Ureter (tissue), 1 donor: ENCODE measurements around the gene EBI3. TPM values are rescaled to one million over a fixed set of nuclear protein-coding genes. Genes with fewer than 3 reads are reported as not detected.
"Not testable (repeated sequence)": the region's sequence is repeated elsewhere in the genome, so short reads cannot be mapped to it uniquely, and the experiment has no call there.

Experiments used
- DNase-seq: peaks from one replicate; pipeline ENCODE4 v3.0.0-alpha.2; 2020; ENCODE audit warnings: low spot score
- total RNA-seq: library from RNA; stranded (reverse); gene quantifications from one replicate; pipeline ENCODE4 v1.2.4, GENCODE V29; 2023
- donor health status: DM: yes; HTN: yes; CAD: no.

EBI3 gene
- total RNA-seq, 1 donor from 2014 or later, result 1.5 TPM

DNA sequence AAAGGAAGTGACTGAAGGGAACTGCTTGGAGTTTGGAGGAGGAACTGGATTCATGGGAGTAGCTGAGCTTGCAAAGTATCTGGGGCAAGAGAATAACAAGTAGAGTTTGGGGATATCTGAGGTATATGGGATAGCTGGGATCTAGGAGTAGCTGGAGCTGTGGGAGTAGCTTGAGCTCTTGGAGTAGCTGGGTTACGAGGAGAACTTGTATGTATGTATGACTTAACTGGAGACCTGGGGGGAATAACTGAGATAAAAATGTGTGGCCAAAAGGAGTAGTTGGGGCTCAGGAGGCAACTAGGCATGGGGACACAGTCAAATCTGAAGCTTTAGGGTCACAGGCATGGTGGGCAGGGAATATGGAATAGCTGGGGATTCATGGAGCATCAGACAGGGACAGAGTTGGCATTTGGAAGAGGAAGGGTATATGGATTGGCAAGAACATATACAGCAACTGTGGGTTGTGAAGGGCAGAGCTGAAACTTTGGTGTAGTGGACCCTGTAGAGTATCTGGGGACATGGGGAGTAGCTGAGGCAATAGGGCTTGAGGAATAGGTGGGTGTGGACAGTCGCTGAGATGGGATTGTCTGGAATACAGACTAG lies 28.3 kb upstream of the EBI3 start:
- no peak for DNase-seq

DNA sequence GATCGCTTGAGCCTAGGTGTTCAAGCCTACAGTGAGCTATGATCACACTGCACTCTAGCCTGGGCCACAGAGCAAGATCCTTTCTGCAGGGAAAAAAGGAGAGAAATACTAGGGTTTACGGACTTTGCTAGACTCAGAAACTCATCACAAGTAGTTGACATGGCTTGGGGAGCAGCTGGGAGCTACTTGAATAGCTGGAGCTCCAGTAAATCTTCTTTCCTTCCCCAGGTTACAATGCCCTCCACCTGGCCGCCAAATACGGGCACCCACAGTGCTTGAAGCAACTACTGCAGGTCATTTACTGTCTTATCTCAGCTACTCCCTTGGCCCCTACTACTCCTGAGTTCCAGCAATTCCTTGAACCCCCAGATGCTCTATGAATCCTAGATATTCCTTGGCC lies 27.5 kb upstream of the EBI3 start:
- no peak for DNase-seq

DNA sequence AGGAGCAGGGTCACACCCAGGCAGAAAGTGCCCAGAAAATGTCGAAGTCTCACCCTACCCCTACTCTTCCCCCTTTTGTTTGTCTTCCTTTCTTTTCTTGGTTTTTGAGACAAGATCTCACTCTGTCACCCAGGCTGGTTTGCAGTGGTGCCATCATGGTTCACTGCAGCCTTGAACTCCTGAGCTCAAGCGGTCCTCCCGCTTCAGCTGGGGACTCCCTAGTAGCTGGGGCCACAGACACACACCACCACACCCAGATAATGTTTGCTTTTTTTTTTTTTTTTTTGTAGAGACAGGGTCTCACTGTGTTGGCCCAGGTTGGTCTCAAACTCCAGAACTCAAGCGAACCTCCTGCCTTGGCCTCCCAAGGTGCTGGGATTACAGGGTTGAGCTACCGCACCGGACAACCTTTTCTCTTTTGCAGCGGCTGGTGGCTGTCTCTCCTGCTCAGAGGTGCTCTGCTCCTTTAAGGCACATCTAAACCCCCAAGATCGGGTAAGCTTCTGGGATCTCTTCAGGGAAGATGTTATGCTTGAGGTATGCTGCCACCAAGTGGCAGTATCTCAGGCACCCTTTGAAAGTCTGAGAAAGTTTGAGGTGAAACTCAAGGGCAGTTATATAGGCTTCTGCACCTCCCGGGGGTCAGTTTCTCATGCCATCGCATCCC lies 22.4 kb upstream of the EBI3 start:
- no peak for DNase-seq

DNA sequence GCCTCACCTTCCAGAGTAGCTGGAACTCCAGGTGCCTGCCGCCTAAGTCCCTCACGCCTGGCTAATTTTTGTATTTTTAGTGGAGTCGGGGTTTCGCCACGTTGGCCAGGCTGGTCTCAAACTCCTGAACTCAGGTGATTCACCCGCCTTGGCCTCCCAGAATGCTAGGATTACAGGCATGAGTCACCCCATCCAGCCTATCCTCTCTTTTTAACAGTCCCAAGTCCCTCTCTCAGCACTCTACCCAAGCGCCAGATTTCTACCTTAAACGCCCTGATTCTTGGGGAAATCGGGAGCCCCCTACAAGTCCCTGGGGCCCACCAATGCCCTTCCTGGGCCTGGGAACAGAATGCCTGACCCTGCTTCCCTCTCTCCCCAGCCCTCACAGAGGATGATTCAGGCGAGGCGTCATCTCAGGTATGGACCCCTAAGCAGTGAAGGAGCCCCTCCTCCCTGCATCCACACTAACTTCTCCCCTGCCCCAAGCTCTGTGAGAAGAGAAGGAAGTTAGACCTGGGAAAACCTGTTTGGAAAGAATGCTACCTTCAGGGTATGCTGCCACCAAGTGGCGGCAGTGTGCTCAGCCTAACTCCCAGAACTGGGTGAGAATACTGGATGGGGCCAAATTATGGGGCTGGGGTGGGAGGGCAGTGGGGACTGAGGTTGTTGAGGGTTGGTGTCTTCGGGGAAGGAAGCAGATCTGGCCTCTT lies 20.8 kb upstream of the EBI3 start:
- DNase-seq, result no peak

DNA sequence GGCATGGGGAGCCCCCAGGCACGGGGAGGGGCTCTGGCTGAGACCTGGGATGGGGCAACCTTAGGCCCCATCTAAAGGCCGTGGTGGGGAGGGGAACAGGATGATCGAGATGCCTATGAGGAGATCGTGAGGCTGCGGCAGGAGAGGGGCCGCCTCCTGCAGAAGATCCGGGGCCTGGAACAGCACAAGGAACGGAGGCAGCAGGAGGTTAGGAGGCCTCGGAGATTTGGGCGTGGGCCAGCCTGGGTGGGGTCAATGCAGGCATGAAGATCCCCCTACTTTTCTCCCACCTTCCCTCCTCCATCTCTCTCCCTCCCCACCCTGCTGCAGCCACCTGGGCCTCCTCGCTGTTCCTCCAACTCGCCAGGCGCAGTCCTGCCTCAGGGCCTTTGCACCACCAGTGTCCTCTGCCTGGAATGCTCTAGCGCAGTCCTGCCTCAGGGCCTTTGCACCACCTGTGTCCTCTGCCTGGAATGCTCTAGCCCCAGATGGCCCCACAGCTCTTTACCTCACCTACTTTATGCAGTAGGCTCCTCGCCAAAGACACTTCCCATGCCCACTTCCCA lies 19.1 kb upstream of the EBI3 start:
- DNase-seq, result no peak

DNA sequence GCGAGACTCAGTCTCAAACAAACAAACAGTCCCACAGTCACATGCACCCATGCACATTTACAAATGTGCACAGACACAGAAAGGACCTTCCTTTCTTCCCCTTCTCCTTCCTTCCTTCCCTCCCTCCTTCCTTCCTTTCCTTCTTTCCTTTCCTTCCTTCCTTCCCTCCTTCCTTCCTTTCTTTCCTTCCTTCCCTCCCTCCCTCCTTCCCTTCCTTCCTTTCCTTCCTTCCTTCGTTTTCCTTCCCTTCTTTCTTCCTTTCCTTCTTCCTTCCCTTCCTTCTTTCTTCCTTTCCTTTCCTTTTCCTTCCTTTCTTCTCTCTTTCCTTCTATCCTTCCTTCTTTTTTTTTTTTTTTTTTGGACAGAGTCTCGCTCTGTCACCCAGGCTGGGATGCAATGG lies 16.2 kb upstream of the EBI3 start:
- no peak for DNase-seq

DNA sequence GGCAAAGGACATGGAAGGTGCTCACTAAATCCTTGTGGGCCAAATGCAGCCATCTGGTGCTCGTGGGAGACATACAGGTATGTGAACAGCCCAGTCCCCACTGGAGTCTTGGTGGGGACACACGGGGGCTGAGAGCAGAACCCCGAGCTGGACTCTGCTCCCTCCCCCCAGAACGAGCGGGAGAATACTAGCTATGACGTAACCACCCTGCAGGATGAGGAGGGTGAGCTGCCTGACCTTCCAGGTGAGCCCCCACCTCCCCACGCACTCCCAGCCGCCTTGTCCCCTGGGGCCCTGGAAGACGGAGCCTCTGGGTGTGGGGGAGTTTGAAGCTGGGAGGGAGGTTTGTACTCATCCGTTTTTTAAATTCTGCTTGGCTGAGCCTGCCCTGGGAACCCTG lies 13.5 kb upstream of the EBI3 start:
- DNase-seq, result no peak

DNA sequence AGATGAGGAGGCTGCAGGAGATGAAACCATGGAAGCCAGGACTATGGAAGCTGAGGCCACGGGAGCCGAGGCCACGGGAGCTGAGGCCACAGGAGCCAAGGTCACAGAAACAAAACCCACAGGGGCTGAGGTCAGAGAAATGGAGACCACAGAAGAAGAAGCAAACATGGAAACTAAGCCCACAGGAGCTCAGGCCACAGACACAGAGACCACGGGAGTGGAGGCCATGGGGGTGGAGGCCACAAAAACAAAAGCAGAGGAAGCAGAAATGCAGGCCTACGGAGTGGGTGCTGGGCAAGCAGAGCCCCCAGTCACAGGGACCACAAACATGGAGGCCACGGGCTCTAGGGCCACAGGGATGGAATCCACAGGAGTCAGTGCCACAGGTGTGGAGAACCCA lies 12.5 kb upstream of the EBI3 start:
- no peak for DNase-seq

DNA sequence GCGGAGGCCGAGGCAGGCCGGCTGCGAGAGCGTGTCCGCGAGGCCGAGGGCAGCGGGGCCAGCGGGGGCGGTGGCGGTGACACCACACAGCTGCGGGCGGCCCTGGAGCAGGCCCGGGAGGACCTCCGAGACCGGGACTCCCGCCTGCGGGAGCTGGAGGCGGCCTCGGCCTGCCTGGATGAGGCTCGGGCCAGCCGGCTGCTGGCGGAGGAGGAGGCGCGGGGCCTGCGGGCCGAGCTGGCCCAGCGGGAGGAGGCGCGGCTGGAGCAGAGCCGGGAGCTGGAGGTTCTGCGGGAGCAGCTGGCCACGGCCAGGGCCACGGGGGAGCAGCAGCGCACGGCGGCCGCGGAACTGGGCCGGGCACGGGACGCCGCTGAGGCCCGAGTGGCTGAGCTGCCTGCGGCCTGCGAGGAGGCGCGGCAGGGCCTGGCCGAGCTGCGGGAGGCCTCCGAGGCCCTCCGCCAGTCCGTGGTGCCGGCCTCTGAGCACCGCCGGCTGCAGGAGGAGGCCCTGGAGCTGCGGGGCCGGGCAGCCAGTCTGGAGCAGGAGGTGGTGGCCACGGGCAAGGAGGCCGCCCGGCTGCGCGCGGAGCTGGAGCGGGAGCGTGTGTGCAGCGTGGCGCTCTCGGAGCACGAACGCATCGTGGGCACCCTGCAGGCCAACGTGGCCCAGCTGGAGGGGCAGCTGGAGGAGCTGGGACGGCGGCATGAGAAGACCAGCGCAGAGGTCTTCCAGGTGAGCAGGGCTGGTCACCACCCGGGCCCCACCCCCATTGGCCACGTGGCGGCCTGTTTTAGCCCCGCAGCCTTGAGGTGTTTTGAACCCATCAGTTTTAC lies 11.7 kb upstream of the EBI3 start:
- no peak for DNase-seq

DNA sequence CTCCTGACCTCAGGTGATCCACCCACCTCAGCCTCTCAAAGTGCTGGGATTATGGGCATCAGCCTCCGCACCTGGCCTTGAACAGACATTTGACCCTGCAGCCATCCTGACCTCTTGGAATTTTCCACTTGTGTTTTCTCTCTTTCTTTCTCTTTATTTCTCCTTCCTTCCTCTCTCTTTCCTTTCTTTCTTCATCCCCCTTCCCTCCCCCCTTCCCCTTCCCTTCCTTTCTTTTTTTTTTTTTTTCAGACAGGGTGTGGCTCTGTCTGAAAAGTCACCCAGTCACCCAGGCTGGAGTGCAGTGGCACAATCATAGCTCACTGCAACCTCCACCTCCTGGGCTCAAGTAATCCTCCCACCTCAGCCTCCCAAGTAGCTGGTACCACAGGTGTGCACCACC lies 10.8 kb upstream of the EBI3 start:
- not testable (repeated sequence) for DNase-seq

DNA sequence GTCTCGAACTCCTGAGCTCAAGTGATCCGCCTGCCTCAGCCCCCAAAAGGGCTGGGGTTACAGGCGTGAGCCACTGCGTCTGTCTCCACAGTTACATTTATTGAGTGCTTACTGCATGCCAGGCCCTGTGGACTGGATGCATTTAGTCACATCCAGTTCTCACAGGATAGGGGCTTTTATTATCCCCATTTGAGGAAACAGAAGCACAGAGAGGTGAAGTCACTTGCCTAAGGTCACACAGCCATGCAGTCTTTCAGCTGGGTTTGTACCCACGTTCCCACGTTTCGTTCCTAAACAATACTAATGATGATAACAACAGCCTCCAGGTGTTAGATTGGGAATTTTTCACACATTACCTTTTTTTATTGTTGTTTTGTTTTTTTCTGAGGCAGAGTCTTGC lies 9.1 kb upstream of the EBI3 start:
- DNase-seq, result no peak

DNA sequence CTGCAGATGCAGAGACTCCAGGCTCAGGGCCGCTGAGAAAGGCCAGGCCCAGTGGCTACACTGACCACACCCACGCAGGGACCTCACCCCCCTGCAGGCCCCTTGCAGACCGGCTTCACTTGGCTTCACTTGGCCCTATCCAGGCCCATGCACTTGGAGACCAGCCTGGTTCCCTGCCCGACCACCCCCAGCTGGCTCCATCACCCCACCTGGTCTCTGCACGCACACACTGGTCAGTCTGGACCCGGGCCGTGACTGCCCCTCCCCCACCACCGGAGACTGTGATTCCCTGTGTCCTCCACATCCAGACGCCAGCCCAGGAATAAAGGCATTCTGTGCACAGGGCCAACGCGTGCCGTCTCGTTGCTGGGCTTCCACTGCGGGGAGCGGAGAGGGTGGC lies 4.9 kb upstream of the EBI3 start:
- DNase-seq, result no peak

DNA sequence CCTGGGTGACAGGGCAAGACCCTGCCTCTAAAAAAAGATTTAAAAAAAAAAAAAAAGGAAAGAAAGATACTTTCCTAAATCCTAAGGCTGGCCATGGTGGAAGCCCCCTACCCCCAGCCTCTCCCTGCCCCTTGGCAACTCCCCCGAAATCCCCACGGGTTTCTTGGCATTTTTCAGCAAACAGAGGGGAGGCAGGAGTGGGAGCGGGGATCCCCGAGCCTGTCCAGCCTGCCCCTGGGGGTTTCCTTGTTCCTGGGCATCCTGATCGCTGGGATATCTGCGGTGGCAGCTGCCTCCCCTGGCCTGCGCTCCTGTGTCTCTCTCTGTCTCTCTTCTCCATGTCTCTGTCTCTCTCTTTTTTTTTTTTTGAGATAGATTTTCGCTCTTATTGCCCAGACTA lies 3.4 kb upstream of the EBI3 start:
- no peak for DNase-seq

DNA sequence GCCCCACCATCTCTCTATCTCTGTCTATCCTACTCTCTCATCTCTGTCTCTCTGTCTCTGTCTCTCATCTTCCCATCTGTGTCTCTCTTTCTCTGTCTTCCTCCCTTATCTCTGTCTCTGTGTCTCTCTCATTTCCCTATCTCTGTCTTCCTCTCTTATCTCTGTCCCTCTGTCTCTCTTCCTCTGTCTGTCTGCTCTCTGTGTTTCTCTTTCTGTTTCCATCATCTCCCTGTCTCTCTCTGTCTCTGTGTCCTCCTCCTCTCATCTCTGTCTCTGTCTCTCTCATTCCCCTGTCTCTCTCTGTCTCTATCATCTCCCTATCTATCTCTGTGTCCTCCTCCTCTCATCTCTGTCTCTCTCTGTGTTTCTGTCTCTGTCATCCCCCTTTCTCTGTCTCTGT lies 1.6 kb upstream of the EBI3 start:
- no peak for DNase-seq

DNA sequence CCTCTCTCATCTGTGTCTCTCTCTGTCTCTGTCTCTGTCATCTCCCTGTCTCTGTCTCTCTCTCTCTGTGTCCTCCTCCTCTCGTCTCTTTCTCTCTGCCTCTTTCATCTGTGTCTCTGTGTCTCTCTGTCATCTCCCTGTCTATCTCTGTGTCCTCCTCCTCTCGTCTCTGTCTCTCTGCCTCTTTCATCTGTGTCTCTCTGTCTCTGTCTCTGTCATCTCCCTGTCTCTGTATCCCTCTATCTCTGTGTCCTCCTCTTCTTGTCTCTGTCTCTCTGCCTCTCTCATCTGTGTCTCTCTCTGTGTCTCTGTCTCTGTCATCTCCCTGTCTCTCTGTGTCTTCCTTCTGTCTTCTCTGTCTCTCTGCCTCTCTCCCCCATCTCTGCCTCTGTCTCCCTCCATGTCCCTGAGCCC lies 551 bp upstream of the EBI3 start:
- no peak for DNase-seq

DNA sequence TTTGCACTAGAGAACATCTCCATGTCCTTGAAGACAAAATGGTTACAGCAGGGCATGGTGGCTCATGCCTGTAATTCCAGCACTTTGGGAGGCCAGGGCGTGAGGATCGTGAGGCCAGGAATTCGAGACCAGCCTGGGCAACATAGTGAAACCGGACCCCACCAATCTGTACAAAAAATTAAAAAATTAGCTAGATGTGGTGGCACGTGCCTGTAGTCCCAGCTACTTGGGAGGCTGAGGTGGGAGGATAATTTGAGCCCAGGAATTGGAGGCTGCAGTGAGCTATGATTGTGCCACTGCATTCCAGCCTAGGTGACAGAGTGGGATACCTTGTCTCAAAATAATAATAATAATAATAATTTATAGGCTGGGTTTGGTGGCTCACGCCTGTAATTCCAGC lies 914 bp downstream of the EBI3 start:
- not testable (repeated sequence) for DNase-seq

DNA sequence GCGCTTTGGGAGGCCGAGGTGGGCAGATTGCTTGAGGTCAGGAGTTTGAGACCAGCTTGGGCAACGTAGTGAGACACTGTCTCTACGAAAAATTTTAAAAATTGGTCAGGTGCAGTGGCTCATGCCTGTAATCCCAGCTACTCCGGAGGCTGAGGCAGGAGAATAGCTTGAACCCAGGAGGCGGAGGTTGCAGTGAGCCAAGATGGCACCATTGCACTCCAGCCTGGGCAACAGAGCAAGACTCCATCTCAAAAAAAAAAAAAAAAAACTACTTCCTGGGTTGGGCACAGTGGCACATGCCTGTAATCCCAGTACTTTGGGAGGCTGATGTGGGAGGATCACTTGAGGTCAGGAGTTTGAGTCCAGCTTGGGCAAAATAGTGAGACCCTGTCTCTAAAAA lies 2.2 kb downstream of the EBI3 start:
- DNase-seq, result not testable (repeated sequence)

DNA sequence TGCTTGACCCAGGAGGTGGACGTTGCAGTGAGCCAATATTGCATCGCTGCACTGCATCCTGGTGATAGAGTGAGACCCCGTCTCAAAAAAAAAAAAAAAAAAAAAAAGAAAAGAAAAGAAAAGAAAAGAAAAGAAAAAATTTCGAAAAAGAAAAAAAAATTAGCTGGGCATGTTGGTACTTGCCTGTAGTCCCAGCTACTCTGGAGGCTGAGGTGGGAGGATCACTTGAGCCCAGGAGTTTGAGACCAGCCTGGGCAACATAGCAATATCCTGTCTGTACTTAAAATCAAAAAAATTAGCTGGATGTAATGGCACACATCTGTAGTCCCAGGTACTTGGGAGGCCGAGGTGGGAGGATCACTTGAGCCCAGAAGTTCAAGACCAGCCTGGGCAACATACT lies 2.8 kb downstream of the EBI3 start:
- DNase-seq, result not testable (repeated sequence)

DNA sequence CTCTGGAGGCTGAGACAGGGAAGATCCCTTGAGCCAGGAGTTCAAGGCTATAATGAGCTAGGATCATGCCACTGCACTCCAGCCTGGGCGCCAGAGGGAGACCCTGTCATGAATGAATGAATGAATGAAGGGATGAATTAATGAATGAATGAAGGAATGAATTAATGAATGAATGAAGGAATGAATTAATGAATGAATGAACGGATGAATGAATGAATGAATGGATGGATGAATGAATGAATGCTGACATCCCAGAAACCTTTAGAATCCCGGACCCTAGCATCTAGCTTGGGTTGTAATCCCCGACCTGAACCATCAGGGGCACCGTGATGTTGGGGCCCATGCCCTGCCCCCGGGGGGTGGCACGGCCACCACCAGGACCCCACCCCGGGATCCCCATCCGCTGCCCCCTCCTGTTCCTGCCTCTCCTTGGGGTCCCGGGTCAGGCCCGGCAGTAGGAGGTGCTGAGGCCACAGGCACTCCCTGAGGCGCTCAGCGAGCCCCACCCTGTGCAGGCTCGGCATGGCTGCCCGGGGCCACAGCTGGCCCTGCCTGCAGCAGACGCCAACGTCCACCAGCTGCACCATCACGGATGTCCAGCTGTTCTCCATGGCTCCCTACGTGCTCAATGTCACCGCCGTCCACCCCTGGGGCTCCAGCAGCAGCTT lies 3.4 kb downstream of the EBI3 start:
- DNase-seq, result no peak

DNA sequence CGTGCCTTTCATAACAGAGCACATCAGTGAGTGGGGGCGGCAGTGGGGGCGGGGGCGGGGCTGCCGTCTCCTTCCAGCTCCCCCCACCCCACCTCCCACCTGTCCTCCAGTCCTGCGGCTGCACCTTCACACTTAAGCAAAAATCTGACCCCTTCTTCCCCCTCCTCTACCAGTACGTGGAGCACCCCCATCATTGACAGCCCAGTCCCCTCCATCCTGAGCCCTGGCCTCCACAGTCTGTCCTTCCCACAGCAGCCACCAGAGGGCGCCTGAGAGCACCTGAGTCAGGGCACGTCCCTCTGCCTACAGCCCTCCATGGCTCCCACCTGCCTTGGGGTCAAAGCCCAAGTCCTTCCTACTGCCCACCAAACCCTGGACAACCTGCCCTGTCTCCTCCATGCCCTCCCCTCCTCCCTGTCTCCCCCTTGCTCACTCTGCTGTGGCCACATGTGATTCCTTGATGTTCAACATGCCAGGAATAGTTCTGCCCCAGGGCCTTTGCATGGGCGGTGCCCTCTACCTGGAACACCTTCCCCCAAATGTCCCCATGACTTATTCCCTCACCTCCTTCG lies 4.0 kb downstream of the EBI3 start:
- DNase-seq, result no peak
